GM13976 (cell line): ENCODE data around the gene NPSR1.

ENCODE experiments used
- DNase-seq: peaks from one replicate; pipeline ENCODE4 v3.0.0; 2012; ENCODE audit warnings: low spot score
- in situ Hi-C: fragments of 300-500 bp; cut with MboI; formaldehyde crosslinking; loops from one replicate; pipeline ENCODE4 v1.12.0; 2022; ENCODE audit warnings: low sequenced_read_pairs, mixed read lengths, inconsistent platforms; ENCODE audit not compliant: unreplicated experiment
- TF ChIP-seq, protein P1 (sequence below): IDR thresholded peaks from 2 replicates; pipeline ENCODE4 v1.5.1; 2012; ENCODE audit warnings: borderline replicate concordance, mild to moderate bottlenecking; ENCODE audit not compliant: insufficient read depth; ENCODE audit errors: extremely low read depth, missing control alignments, control extremely low read depth

NPSR1 gene

DNA sequence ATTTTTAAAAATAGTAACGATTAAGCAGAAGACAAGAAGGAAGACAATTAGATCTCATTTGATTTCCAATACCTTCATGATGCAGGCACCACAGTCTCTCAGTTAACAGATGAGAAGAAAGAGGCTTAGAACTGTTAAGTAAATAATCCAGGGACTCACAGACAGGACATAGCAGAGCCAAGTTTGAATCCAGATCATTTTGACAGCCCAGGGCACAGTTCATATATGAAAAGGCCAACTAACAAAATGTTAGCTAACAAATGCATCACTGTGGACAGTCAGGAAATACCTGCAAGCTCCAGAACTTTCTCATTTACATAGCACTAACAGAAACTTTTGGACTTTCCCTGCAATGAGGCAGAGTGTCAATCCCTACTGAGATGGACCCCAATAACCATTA, 4.2 kb upstream of the NPSR1 start:
- TF ChIP-seq, protein P1, sequence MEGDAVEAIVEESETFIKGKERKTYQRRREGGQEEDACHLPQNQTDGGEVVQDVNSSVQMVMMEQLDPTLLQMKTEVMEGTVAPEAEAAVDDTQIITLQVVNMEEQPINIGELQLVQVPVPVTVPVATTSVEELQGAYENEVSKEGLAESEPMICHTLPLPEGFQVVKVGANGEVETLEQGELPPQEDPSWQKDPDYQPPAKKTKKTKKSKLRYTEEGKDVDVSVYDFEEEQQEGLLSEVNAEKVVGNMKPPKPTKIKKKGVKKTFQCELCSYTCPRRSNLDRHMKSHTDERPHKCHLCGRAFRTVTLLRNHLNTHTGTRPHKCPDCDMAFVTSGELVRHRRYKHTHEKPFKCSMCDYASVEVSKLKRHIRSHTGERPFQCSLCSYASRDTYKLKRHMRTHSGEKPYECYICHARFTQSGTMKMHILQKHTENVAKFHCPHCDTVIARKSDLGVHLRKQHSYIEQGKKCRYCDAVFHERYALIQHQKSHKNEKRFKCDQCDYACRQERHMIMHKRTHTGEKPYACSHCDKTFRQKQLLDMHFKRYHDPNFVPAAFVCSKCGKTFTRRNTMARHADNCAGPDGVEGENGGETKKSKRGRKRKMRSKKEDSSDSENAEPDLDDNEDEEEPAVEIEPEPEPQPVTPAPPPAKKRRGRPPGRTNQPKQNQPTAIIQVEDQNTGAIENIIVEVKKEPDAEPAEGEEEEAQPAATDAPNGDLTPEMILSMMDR = no peak
- no peak for DNase-seq
- in situ Hi-C loops = no loop called here

DNA sequence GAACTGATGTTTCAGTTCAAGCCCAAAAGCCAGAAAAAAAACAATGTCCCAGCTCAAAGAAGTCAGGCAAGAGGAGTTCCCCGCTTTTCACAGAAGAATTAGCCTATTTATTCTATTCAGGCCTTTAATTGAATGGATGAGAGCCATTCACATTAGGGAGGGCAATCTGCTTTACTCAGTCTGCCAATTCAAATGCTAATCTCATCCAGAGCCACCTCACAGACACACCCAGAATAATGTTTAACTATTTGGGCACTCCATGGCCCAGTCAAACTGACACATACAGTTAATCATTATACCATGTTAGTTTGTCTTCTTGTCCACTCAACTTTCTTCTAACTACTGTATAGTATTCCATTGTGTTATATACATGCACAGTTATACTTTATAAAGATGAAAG, 2.6 kb upstream of the NPSR1 start:
- TF ChIP-seq, protein P1 = no peak
- in situ Hi-C loops = no loop called here
- DNase-seq = no peak

DNA sequence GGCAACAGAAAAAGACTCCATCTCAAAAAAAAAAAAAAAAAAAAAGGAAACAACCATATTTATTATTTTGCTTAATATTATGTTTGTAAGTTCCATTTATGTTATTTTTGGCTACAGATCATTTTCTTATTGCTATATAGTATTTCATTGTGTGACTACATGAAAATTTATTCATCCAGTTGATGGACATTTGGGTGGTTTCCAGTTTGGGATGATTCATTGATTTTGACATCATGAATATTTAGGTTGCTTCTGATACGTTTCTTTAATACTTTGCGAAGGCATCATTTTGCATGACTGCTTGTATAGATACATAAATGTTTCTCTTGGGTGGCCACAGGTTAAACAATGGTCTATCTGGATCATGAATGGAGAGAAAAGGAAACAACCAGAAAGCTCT, 2.0 kb upstream of the NPSR1 start:
- DNase-seq = no peak
- in situ Hi-C loops = no loop called here
- TF ChIP-seq, protein P1 = no peak

DNA sequence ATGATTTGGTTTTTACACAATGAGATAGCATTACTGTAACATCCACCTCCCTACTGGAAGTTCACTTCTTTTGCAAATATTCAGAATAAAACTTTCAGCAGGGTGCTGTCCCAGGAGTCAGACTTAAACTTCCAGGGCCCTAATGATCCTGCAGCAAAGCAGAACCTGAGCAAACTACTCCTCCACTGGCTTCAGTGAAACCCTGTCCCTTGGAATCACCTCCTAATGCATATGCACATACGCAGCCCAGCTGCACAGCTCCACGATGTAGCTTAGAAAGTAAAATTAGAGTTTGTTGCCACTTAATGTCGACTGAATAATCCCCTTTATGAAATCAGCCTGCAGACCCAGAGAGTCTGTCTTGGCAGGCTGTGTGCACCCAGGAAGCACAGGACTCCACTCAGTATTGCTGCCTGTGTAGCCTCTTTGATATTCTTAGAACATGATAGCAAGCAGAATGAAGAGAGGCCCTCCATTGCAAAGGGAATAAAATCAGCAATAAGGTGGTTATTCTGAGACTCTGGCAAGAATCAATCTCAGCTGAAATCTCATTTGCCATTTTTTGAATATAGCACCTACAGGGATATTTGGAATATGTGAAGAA, 1.6 kb downstream of the NPSR1 start:
- TF ChIP-seq, protein P1 = no peak
- DNase-seq = no peak
- in situ Hi-C loops = no loop called here

DNA sequence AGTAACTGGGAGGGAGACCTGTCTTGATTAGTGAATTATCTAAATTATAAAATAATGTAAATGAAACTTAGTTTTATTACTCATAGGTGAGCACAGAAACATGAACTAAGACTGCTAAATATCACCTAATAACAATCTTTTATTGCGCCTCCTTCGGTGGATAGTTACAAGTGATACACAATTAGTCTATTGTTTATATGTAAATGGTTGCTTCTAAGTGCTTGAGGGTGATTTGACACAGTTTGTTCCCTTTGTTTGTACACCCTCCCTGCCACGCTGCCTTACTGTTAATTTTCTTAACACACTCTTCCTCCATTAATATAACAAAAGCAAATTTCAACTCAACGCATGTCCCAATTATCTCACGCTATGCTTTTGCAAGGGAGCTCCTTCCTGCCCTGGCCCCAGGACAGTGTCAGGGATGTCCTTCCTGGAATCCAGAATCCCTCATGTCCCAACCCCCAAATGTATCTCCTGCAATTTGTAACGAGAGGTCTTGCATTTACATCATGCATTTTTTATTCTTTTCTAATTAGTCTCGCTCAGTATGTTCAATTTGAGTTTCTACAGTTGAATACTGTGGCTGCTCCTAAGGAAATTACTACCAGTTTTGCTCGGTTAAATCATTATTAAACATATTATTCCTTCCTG, 4.2 kb downstream of the NPSR1 start:
- in situ Hi-C loops = no loop called here
- TF ChIP-seq, protein P1 = no peak
- no peak for DNase-seq

DNA sequence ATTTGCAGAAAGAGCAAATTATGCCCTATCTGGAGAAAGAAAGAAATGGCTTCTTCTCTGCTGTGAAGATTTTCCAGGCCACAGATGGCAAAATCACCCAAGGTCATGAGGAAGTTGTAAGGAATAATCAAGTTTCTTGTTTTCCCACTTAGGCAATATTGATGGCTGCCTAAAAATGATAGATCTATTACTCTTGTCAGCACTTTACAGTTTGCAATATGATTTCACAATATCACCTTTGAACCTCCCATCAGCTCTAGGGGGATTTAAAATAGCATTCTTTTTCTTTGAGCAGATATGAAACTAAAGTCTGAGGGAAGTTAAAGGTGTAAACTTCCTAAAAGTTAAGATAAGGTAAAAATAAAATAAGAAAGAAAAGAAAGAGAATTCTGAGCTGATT, 6.7 kb downstream of the NPSR1 start:
- no peak for DNase-seq
- TF ChIP-seq, protein P1 = no peak
- in situ Hi-C loops = no loop called here
